Osteoblast (primary cell): ENCODE results near the gene EEF1AKMT1. TPM values are rescaled to one million over a fixed set of nuclear protein-coding genes. Genes with fewer than 3 reads are reported as not detected.

Experiments
- DNase-seq: peaks from one replicate; pipeline ENCODE4 v3.0.0; 2011; ENCODE audit warnings: low spot score, mixed read lengths; ENCODE audit not compliant: insufficient read length; ENCODE audit errors: missing footprints
- H2AFZ ChIP-seq: 2 replicates; pipeline ENCODE4 v1.6.0; 2011; ENCODE audit warnings: mild to moderate bottlenecking, low read length
- H3K27ac ChIP-seq: 2 replicates; pipeline ENCODE4 v1.5.1; 2011; ENCODE audit warnings: mild to moderate bottlenecking, low read depth, low read length, moderate library complexity
- H3K27me3 ChIP-seq: 2 replicates; pipeline ENCODE4 v1.6.0; 2012; ENCODE audit warnings: mild to moderate bottlenecking, control low read depth, inconsistent platforms, low read length, moderate library complexity; ENCODE audit not compliant: insufficient read depth
- H3K36me3 ChIP-seq: 2 replicates; pipeline ENCODE4 v1.5.1; 2011; ENCODE audit warnings: mild to moderate bottlenecking, low read length, control low read depth, moderate library complexity; ENCODE audit not compliant: insufficient read depth
- H3K4me1 ChIP-seq: 2 replicates; pipeline ENCODE4 v1.5.1; 2011; ENCODE audit warnings: mild to moderate bottlenecking, low read length, control low read depth, moderate library complexity; ENCODE audit not compliant: insufficient read depth
- H3K4me2 ChIP-seq: 2 replicates; pipeline ENCODE4 v1.6.0; 2011; ENCODE audit warnings: mild to moderate bottlenecking, low read length; ENCODE audit not compliant: insufficient read depth
- H3K4me3 ChIP-seq: fragments of 200-600 bp; sonication (generic); 3 replicates; pipeline ENCODE4 v1.5.1; 2012; ENCODE audit warnings: mild to moderate bottlenecking, low read length, inconsistent platforms; ENCODE audit not compliant: insufficient read depth
- H3K79me2 ChIP-seq: 2 replicates; pipeline ENCODE4 v1.6.0; 2012; ENCODE audit warnings: mild to moderate bottlenecking, low read length, control low read depth, inconsistent platforms; ENCODE audit not compliant: insufficient read depth
- H3K9me3 ChIP-seq: 2 replicates; pipeline ENCODE4 v1.5.1; 2011; ENCODE audit warnings: low read depth, low read length, control low read depth
- H4K20me1 ChIP-seq: 2 replicates; pipeline ENCODE4 v1.6.0; 2012; ENCODE audit warnings: mild to moderate bottlenecking, low read length, control low read depth; ENCODE audit not compliant: insufficient read depth
- total RNA-seq: library from RNA; depleted of rRNA; stranded (reverse); fragments of >200 nt; gene quantifications from 2 replicates; pipeline ENCODE4 v1.2.3, GENCODE V29; 2012
- TF ChIP-seq, protein P1 (sequence below): IDR thresholded peaks from 2 replicates; pipeline ENCODE4 v1.5.1; 2011; ENCODE audit warnings: mild to moderate bottlenecking, low read depth, low read length, moderate library complexity; ENCODE audit errors: extremely low read depth

The EEF1AKMT1 gene
- total RNA-seq, 1 donor = 7.6 TPM

DNA sequence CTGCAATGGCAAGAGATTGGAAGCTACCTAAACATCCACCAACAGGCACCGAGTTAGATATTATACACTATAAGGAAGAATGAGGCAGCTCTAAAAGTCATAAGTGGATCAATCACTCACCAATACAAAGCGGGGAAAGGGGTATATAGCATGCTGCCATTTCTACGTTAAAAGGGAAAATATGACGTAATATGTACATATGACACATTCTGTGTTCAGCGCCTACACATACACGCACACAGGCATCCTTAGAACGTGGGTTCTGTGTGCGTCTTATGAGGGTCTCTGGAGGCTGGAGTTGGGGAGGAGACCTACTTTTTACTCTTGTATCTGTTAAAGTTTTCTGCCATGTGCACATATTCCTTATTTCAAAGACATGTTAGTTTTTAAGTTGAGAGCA is 64.4 kb downstream of the EEF1AKMT1 start:
- peak overlapping the region; percentile 41 for H3K4me2 ChIP-seq
- no peaks in the 10 kb centered on the region for H3K36me3 ChIP-seq
- no peaks in the 10 kb centered on the region for H3K79me2 ChIP-seq
- peaks cover 37% of the 10 kb centered on the region for H3K4me1 ChIP-seq
- H3K4me3 ChIP-seq = no peak overlapping the region
- TF ChIP-seq, protein P1, sequence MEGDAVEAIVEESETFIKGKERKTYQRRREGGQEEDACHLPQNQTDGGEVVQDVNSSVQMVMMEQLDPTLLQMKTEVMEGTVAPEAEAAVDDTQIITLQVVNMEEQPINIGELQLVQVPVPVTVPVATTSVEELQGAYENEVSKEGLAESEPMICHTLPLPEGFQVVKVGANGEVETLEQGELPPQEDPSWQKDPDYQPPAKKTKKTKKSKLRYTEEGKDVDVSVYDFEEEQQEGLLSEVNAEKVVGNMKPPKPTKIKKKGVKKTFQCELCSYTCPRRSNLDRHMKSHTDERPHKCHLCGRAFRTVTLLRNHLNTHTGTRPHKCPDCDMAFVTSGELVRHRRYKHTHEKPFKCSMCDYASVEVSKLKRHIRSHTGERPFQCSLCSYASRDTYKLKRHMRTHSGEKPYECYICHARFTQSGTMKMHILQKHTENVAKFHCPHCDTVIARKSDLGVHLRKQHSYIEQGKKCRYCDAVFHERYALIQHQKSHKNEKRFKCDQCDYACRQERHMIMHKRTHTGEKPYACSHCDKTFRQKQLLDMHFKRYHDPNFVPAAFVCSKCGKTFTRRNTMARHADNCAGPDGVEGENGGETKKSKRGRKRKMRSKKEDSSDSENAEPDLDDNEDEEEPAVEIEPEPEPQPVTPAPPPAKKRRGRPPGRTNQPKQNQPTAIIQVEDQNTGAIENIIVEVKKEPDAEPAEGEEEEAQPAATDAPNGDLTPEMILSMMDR = no peak
- H4K20me1 ChIP-seq = no peaks in the 10 kb centered on the region
- H3K9me3 ChIP-seq = no peaks in the 10 kb centered on the region
- H2AFZ ChIP-seq = no peak overlapping the region
- H3K27ac ChIP-seq = peak overlapping the region; percentile 42
- H3K27me3 ChIP-seq = no peaks in the 10 kb centered on the region
- no peak for DNase-seq

DNA sequence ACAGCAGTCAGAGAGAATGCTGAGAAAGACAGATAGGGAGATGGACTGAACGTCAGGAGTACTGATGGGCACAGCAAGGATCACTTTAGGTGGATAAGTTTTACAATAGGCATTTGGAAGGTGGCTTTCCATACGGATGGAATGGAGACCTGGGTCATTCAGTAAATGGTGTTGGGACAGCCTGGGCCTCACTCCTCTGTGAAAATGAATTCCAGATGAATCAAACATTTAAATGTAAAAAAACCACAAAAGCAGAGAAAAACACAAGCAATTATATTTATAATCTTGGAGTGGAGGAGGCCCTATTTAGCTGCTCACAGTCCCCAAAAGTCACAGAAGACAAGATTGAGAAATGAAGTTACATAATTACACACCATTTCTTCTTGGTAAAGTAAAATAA is 65.5 kb downstream of the EEF1AKMT1 start:
- peaks cover 1% of the 10 kb centered on the region for H3K27me3 ChIP-seq
- no peak overlapping the region for H3K4me2 ChIP-seq
- no peaks in the 10 kb centered on the region for H4K20me1 ChIP-seq
- H3K79me2 ChIP-seq = no peaks in the 10 kb centered on the region
- H3K9me3 ChIP-seq = no peaks in the 10 kb centered on the region
- TF ChIP-seq, protein P1 = no peak
- H3K36me3 ChIP-seq = no peaks in the 10 kb centered on the region
- no peak overlapping the region for H2AFZ ChIP-seq
- DNase-seq = no peak
- peak overlapping the region; percentile 35 for H3K27ac ChIP-seq
- no peak overlapping the region for H3K4me3 ChIP-seq
- peaks cover 26% of the 10 kb centered on the region for H3K4me1 ChIP-seq

DNA sequence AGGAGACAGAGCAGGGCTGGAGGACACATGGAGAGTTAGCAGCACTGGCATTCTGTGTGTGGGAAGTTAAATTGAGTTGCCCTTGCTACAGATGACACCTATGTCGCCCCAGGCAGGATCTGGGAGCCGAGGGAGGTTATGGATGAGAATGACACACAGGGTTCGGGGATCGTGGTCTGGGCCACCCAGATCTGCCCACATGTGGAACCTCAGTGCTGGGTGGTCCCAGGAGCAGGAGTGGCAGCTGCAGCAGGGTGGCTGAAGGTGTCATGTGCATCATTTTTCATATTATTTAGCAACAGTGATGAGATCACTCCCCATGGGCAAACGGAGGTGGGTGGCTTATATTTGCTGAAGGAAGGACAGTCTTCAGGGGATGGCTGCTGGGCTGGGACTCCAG is 67.1 kb downstream of the EEF1AKMT1 start:
- Histone ChIP-seq H3K4me2 (no peak overlapping the region), H3K9me3 (no peaks in the 10 kb centered on the region), H4K20me1 (no peaks in the 10 kb centered on the region), H3K4me3 (no peak overlapping the region), H3K79me2 (no peaks in the 10 kb centered on the region), H2AFZ (no peak overlapping the region), H3K27me3 (peaks cover 17% of the 10 kb centered on the region), H3K36me3 (no peaks in the 10 kb centered on the region), H3K4me1 (peaks cover 26% of the 10 kb centered on the region), H3K27ac (no peak overlapping the region)
- TF ChIP-seq, protein P1 = no peak
- DNase-seq = peak; percentile 71

DNA sequence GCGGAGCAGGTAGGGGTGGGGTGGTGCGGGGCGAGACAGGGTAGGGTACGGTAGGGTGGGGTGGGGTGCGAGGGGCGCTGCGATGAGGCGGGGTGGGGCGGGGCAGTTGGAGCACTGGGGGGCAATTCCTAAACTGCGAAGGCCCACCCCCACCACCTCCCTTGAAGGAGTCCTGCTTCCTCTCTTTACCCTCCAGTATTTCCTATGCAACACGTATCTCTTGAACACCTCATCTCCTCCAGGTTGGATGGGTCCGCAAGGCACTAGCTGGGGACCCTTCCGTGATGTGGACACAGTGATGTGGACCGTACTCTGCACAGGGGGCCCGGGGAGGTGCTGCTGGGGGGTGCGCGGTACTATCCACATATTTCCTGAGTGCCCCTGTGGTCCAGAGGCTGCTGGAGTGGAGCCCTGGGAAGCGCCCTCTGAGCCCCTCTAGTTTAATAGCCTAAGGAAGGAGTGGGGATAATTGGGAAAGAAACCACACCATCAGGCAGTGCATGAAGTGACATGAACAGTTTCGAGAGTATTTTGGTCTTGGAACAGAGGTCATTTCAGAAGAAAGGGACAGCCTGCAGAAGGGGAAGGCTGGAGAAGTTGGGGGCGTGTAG is 69.2 kb downstream of the EEF1AKMT1 start:
- Histone ChIP-seq H3K4me3 (no peak overlapping the region), H3K9me3 (no peaks in the 10 kb centered on the region), H3K79me2 (no peaks in the 10 kb centered on the region), H3K4me1 (peaks cover 21% of the 10 kb centered on the region), H3K4me2 (peak overlapping the region; percentile 59), H3K27me3 (peaks cover 22% of the 10 kb centered on the region), H3K27ac (no peak overlapping the region), H2AFZ (no peak overlapping the region), H4K20me1 (no peaks in the 10 kb centered on the region), H3K36me3 (no peaks in the 10 kb centered on the region)
- DNase-seq = peak; percentile 62
- TF ChIP-seq, protein P1 = no peak
